RWPE1 (cell line): Measurements from ENCODE around the gene ASPSCR1.
A peak's percentile ranks its signal among the peaks of the same experiment; 100 is the strongest.

Source experiments
- CTCF ChIA-PET: fragments of 350-600 bp; sonication (Branson Sonifier 250); formaldehyde crosslinking; extraction: SDS; loops from one replicate; lab custom pipeline; 2021; lab: Yijun Ruan, JAX
- POLR2A ChIA-PET: fragments of 400-600 bp; formaldehyde crosslinking; extraction: SDS; loops from one replicate; lab custom pipeline; 2020; ENCODE audit warnings: antibody characterized with exemption; ENCODE audit not compliant: low non-redundant PET; lab: Yijun Ruan, JAX
- DNase-seq: peaks from one replicate; pipeline ENCODE4 v3.0.0; 2012; ENCODE audit warnings: low spot score
- H3K27ac ChIP-seq: fragments of 450-650 bp; 2 replicates; pipeline ENCODE4 v1.5.1; 2017
- TF ChIP-seq, protein P1 (sequence below): fragments of 450-650 bp; conservative IDR thresholded peaks from 2 replicates; pipeline ENCODE4 v1.5.1; 2017; ENCODE audit warnings: low read depth, mild to moderate bottlenecking

Gene ASPSCR1

GRCh38 chr17:81987161-81987770 is 9.8 kb downstream of the ASPSCR1 start:
- ChIA-PET CTCF (interaction anchor here (0.7 kb wide), 1 partner anchor 29 kb away, joined by 3 read pairs; no protein-coding TSS in a partner anchor), POLR2A (no interaction called here)
- no peak for DNase-seq
- peak overlapping the region; percentile 100 for H3K27ac ChIP-seq
- TF ChIP-seq, protein P1, sequence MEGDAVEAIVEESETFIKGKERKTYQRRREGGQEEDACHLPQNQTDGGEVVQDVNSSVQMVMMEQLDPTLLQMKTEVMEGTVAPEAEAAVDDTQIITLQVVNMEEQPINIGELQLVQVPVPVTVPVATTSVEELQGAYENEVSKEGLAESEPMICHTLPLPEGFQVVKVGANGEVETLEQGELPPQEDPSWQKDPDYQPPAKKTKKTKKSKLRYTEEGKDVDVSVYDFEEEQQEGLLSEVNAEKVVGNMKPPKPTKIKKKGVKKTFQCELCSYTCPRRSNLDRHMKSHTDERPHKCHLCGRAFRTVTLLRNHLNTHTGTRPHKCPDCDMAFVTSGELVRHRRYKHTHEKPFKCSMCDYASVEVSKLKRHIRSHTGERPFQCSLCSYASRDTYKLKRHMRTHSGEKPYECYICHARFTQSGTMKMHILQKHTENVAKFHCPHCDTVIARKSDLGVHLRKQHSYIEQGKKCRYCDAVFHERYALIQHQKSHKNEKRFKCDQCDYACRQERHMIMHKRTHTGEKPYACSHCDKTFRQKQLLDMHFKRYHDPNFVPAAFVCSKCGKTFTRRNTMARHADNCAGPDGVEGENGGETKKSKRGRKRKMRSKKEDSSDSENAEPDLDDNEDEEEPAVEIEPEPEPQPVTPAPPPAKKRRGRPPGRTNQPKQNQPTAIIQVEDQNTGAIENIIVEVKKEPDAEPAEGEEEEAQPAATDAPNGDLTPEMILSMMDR, result no peak

GRCh38 chr17:81990836-81991683 is 13.6 kb downstream of the ASPSCR1 start:
- ChIA-PET CTCF (interaction anchor here (0.6 to 2.0 kb wide), 5 partner anchors 12 to 668 kb away, joined by 3 to 18 read pairs (median 3); no protein-coding TSS in a partner anchor), POLR2A (interaction anchor here (1.0 to 1.1 kb wide), 2 partner anchors 13 to 14 kb away, joined by 4 to 5 read pairs; partner anchors contain the start of gene ASPSCR1)
- TF ChIP-seq, protein P1, result no peak
- DNase-seq, result no peak
- peak overlapping the region; percentile 100 for H3K27ac ChIP-seq

GRCh38 chr17:81991684-81992305 is 14.4 kb downstream of the ASPSCR1 start:
- DNase-seq, result peak; percentile 58
- peak overlapping the region; percentile 100 for H3K27ac ChIP-seq
- ChIA-PET CTCF (interaction anchor here (0.6 to 2.0 kb wide), 7 partner anchors 11 to 669 kb away, joined by 3 to 18 read pairs (median 3); no protein-coding TSS in a partner anchor), POLR2A (interaction anchor here (1.0 to 1.1 kb wide), 2 partner anchors 12 to 15 kb away, joined by 4 to 5 read pairs; partner anchors contain the start of gene ASPSCR1)
- TF ChIP-seq, protein P1, result no peak

- DNase-seq, result no peak
- CTCF ChIA-PET, result interaction anchor here (0.7 to 1.3 kb wide), 4 partner anchors 10 to 34 kb away, joined by 3 to 6 read pairs (median 4); no protein-coding TSS in a partner anchor
- POLR2A ChIA-PET, result interaction anchor here (1.0 to 1.1 kb wide), 2 partner anchors 11 to 16 kb away, joined by 4 to 5 read pairs; partner anchors contain the start of gene ASPSCR1
- peak overlapping the region; percentile 100 for H3K27ac ChIP-seq
- TF ChIP-seq, protein P1, result no peak
Measured at GRCh38 chr17:81992306-81993102, 15.1 kb downstream of the ASPSCR1 start.

DNA sequence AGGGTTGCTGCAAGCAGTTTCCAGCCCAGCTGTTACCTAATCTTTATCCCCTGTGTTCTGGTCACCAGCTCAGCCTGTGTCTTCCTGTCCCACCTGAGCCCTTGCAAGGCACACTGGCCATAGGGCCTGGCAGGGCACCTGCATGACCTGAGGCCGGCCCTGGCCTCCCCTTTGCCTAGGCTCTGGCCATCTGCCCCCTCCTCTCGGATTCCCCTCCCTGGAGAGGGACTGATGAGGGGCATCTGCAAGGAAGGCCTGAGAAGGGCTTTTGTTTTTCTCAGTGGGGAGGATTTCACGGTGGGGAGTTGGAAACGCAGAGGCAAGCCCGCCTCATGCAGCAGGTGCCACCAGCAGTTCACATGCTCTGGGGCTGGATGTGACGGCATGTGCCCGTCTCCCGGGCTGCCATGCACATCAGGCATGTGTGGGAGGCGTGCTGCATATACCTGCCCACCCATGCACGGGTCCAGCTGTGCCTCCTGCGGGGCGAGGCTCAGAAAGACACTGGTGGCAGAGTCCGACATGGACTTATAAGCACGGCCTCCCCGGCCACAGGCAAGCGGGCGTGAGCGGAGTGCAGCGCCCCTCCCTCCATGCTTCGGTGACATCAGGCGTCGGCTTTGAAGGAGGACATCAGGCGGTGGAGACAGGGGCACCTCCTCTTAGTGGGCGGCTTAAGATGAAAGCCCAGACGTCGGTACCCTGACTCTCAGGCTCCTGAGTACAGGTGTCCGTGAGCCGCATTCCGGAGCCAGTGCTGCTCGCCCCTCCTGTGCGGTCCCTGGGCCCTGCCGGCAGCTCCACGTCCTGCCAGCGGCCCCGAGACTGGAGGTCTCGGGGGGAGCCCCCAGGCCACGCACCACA is 16.5 kb downstream of the ASPSCR1 start:
- peak overlapping the region; percentile 100 for H3K27ac ChIP-seq
- CTCF ChIA-PET, result interaction anchor here (0.5 kb wide), 1 partner anchor 103 kb away, joined by 6 read pairs; no protein-coding TSS in a partner anchor
- TF ChIP-seq, protein P1, result no peak
- no peak for DNase-seq
- POLR2A ChIA-PET, result no interaction called here
